ENCODE data around the gene CCNG2. TPM values are rescaled to one million over a fixed set of nuclear protein-coding genes. Genes with fewer than 3 reads are reported as not detected.

CCNG2 gene
- total RNA-seq (10 to 100 TPM; 21.8 to 24.3 TPM), total RNA-seq (16.8 to 29.9 reads per million in 2 donors)

GRCh38 chr4:77156912-77157858 lies at the start of gene CCNG2:
Gene CCNG2 (plus strand): TSS chr4:77157207. CDS start chr4:77158533, 1,326 bp downstream.
- peaks cover 5% of the 10 kb centered on the region for H3K36me3 Mint-ChIP-seq (ENCODE audit: low read depth)
- H3K4me3 Mint-ChIP-seq = peak within 1 kb of the TSS; percentile 99
- H3K27me3 Mint-ChIP-seq = no peaks in the 10 kb centered on the region
- ATAC-seq (peak; percentile 51), DNase-seq (peak; percentile 23 to 79 (median 78))
- peaks cover 24% of the 10 kb centered on the region for H3K4me1 Mint-ChIP-seq
- H3K9me3 ChIP-seq (ENCODE audit: control insufficient read depth, low read length, poor library complexity, severe bottlenecking) = no peaks in the 10 kb centered on the region
- H3K27ac Mint-ChIP-seq = peak within 1 kb of the TSS; percentile 99

- peaks cover 19% of the 10 kb centered on the region for H3K27me3 Mint-ChIP-seq
- DNase-seq = no peak
- no peak for ATAC-seq
- H3K36me3 Mint-ChIP-seq (ENCODE audit: low read depth) = peaks cover 2% of the 10 kb centered on the region
- no peak overlapping the region for H3K4me3 Mint-ChIP-seq
- H3K4me1 Mint-ChIP-seq = no peaks in the 10 kb centered on the region
- H3K9me3 ChIP-seq (ENCODE audit: control insufficient read depth, low read length, poor library complexity, severe bottlenecking) = no peaks in the 10 kb centered on the region
- no peak overlapping the region for H3K27ac Mint-ChIP-seq
Measured at GRCh38 chr4:77110730-77111129, 46.3 kb upstream of the CCNG2 start.

- Mint-ChIP-seq H3K27ac (no peak overlapping the region), H3K4me1 (no peaks in the 10 kb centered on the region)
- H3K9me3 ChIP-seq (ENCODE audit: control insufficient read depth, low read length, poor library complexity, severe bottlenecking) = no peaks in the 10 kb centered on the region
Measured at GRCh38 chr4:77113069-77113468, 43.9 kb upstream of the CCNG2 start.

GRCh38 chr4:77117721-77118120 lies 39.3 kb upstream of the CCNG2 start:
- DNase-seq = no peak
- ATAC-seq = no peak
- no peak overlapping the region for H3K4me3 Mint-ChIP-seq
- no peak overlapping the region for H3K27ac Mint-ChIP-seq
- peaks cover 2% of the 10 kb centered on the region for H3K4me1 Mint-ChIP-seq
- H3K9me3 ChIP-seq (ENCODE audit: control insufficient read depth, low read length, poor library complexity, severe bottlenecking) = no peaks in the 10 kb centered on the region
- no peaks in the 10 kb centered on the region for H3K36me3 Mint-ChIP-seq (ENCODE audit: low read depth)
- peaks cover 19% of the 10 kb centered on the region for H3K27me3 Mint-ChIP-seq

More at GRCh38 chr4:77113069-77113468, 43.9 kb upstream of the CCNG2 start:
- Mint-ChIP-seq H3K4me3 (no peak overlapping the region), H3K27me3 (peaks cover 6% of the 10 kb centered on the region), H3K36me3 (ENCODE audit: low read depth) (peaks cover 2% of the 10 kb centered on the region)
- no peak for DNase-seq
- ATAC-seq = no peak

GRCh38 chr4:77120886-77121508 lies 36.0 kb upstream of the CCNG2 start:
- Mint-ChIP-seq H3K36me3 (ENCODE audit: low read depth) (peaks cover 3% of the 10 kb centered on the region), H3K4me1 (peaks cover 2% of the 10 kb centered on the region), H3K4me3 (no peak overlapping the region), H3K27me3 (peaks cover 38% of the 10 kb centered on the region), H3K27ac (no peak overlapping the region)
- DNase-seq (no peak), ATAC-seq (no peak)
- no peaks in the 10 kb centered on the region for H3K9me3 ChIP-seq (ENCODE audit: control insufficient read depth, low read length, poor library complexity, severe bottlenecking)

- H3K36me3 Mint-ChIP-seq (ENCODE audit: low read depth) = peaks cover 3% of the 10 kb centered on the region
- no peak for DNase-seq
- no peak overlapping the region for H3K4me3 Mint-ChIP-seq
- no peaks in the 10 kb centered on the region for H3K9me3 ChIP-seq (ENCODE audit: control insufficient read depth, low read length, poor library complexity, severe bottlenecking)
- H3K27me3 Mint-ChIP-seq = peaks cover 38% of the 10 kb centered on the region
- H3K27ac Mint-ChIP-seq = no peak overlapping the region
- ATAC-seq = no peak
- peaks cover 2% of the 10 kb centered on the region for H3K4me1 Mint-ChIP-seq
Measured at GRCh38 chr4:77121736-77122240, 35.2 kb upstream of the CCNG2 start.

- DNase-seq (no peak), ATAC-seq (no peak)
- no peak overlapping the region for H3K27ac Mint-ChIP-seq
- no peak overlapping the region for H3K4me3 Mint-ChIP-seq
- H3K36me3 Mint-ChIP-seq (ENCODE audit: low read depth) = peaks cover 3% of the 10 kb centered on the region
- no peaks in the 10 kb centered on the region for H3K9me3 ChIP-seq (ENCODE audit: control insufficient read depth, low read length, poor library complexity, severe bottlenecking)
- peaks cover 38% of the 10 kb centered on the region for H3K27me3 Mint-ChIP-seq
- peaks cover 7% of the 10 kb centered on the region for H3K4me1 Mint-ChIP-seq
Measured at GRCh38 chr4:77122656-77123055, 34.4 kb upstream of the CCNG2 start.

- peak overlapping the region; percentile 19 for H3K27ac Mint-ChIP-seq
- H3K27me3 Mint-ChIP-seq = peaks cover 38% of the 10 kb centered on the region
- no peaks in the 10 kb centered on the region for H3K9me3 ChIP-seq (ENCODE audit: control insufficient read depth, low read length, poor library complexity, severe bottlenecking)
- peaks cover 6% of the 10 kb centered on the region for H3K4me1 Mint-ChIP-seq
- ATAC-seq (no peak), DNase-seq (no peak)
- H3K36me3 Mint-ChIP-seq (ENCODE audit: low read depth) = peaks cover 3% of the 10 kb centered on the region
- H3K4me3 Mint-ChIP-seq = no peak overlapping the region
Measured at GRCh38 chr4:77123411-77123810, 33.6 kb upstream of the CCNG2 start.

GRCh38 chr4:77124576-77124975 lies 32.4 kb upstream of the CCNG2 start:
- no peak for DNase-seq

GRCh38 chr4:77125961-77126360 lies 31.0 kb upstream of the CCNG2 start:
- no peak for ATAC-seq
- DNase-seq = no peak
- H3K9me3 ChIP-seq (ENCODE audit: control insufficient read depth, low read length, poor library complexity, severe bottlenecking) = no peaks in the 10 kb centered on the region
- H3K4me1 Mint-ChIP-seq = peaks cover 5% of the 10 kb centered on the region
- H3K4me3 Mint-ChIP-seq = no peak overlapping the region
- H3K27ac Mint-ChIP-seq = no peak overlapping the region
- peaks cover 36% of the 10 kb centered on the region for H3K27me3 Mint-ChIP-seq
- peaks cover 4% of the 10 kb centered on the region for H3K36me3 Mint-ChIP-seq (ENCODE audit: low read depth)

More at GRCh38 chr4:77124576-77124975, 32.4 kb upstream of the CCNG2 start:
- Mint-ChIP-seq H3K4me3 (no peak overlapping the region), H3K4me1 (peaks cover 5% of the 10 kb centered on the region), H3K27me3 (peaks cover 38% of the 10 kb centered on the region), H3K27ac (no peak overlapping the region), H3K36me3 (ENCODE audit: low read depth) (peaks cover 3% of the 10 kb centered on the region)
- no peak for ATAC-seq
- no peaks in the 10 kb centered on the region for H3K9me3 ChIP-seq (ENCODE audit: control insufficient read depth, low read length, poor library complexity, severe bottlenecking)

GRCh38 chr4:77126809-77127208 lies 30.2 kb upstream of the CCNG2 start:
- DNase-seq (no peak), ATAC-seq (peak; percentile 52)
- peaks cover 38% of the 10 kb centered on the region for H3K27me3 Mint-ChIP-seq
- peaks cover 4% of the 10 kb centered on the region for H3K36me3 Mint-ChIP-seq (ENCODE audit: low read depth)
- no peak overlapping the region for H3K27ac Mint-ChIP-seq
- H3K4me1 Mint-ChIP-seq = peaks cover 5% of the 10 kb centered on the region
- H3K4me3 Mint-ChIP-seq = no peak overlapping the region
- no peaks in the 10 kb centered on the region for H3K9me3 ChIP-seq (ENCODE audit: control insufficient read depth, low read length, poor library complexity, severe bottlenecking)

- H3K9me3 ChIP-seq (ENCODE audit: control insufficient read depth, low read length, poor library complexity, severe bottlenecking) = no peaks in the 10 kb centered on the region
- DNase-seq (no peak), ATAC-seq (no peak)
- Mint-ChIP-seq H3K27ac (no peak overlapping the region), H3K36me3 (ENCODE audit: low read depth) (peaks cover 4% of the 10 kb centered on the region), H3K4me1 (peaks cover 5% of the 10 kb centered on the region), H3K4me3 (no peak overlapping the region), H3K27me3 (peaks cover 38% of the 10 kb centered on the region)
Measured at GRCh38 chr4:77127215-77127614, 29.8 kb upstream of the CCNG2 start.

GRCh38 chr4:77127837-77128621 lies 29.0 kb upstream of the CCNG2 start:
- Mint-ChIP-seq H3K27ac (no peak overlapping the region), H3K4me3 (no peak overlapping the region), H3K27me3 (peaks cover 35% of the 10 kb centered on the region), H3K4me1 (peaks cover 5% of the 10 kb centered on the region), H3K36me3 (ENCODE audit: low read depth) (peaks cover 4% of the 10 kb centered on the region)
- ATAC-seq = no peak
- no peak for DNase-seq
- no peaks in the 10 kb centered on the region for H3K9me3 ChIP-seq (ENCODE audit: control insufficient read depth, low read length, poor library complexity, severe bottlenecking)

Data from T-helper 17 cell (primary cell).